GM21381 (cell line): ENCODE data around the gene TSEN2.

Source experiments
- ATAC-seq: cut with Tn5 transposase; IDR thresholded peaks from one replicate; pipeline ENCODE4 v1.9.1; 2021; ENCODE audit warnings: mild to moderate bottlenecking, moderate library complexity; ENCODE audit not compliant: unreplicated experiment

TSEN2 gene

GRCh38 chr3:12545473-12545791, 61.2 kb downstream of the TSEN2 start, which contains the start of gene MKRN2OS:
Gene MKRN2OS (minus strand): TSS chr3:12545499. CDS start chr3:12545464, 35 bp downstream.
- no peak for ATAC-seq

GRCh38 chr3:12549971-12550760, 65.9 kb downstream of the TSEN2 start:
- ATAC-seq, result no peak

DNA sequence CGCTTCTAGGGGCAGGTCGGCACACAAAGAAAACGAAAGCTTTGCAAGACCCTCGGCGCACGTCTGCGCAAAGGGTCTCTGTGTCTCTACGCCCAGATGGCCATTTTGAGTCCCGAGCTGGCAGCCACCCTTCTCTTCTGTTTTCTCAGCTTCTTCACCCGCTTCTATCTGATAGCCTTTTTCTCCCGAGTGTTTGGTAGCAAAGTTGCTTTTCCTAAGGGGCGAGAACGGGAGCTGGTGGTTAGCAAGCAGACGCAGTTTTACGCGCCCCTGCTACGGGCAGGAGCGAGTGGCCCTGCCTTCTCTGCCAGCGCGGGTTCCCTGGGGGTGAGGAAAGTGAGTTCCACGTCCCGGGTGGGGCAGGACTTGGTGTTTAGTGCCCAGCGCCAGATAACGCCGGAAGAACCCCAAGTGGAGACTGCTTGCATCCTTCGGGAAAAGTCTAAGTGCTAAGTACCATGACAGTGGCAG, 69.7 kb downstream of the TSEN2 start:
- no peak for ATAC-seq

DNA sequence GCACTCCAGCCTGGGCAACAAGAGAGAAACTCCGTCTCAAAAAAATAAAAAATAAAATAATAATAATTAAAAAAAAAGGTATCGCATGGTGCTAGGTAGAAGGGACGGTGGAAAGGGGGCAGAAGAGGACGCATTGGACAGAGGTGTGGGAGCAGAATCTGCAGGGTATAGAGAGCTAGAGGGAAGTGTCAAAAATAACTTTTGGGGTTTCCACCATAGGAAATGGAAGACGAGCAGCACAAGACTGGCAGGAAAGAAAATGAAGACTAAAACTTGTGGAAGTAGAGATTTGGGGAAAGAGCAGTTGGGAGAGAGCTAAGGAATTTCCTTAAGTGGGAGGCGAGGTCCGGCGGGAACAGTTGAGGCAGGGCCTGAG, 72.0 kb downstream of the TSEN2 start:
- ATAC-seq, result no peak

DNA sequence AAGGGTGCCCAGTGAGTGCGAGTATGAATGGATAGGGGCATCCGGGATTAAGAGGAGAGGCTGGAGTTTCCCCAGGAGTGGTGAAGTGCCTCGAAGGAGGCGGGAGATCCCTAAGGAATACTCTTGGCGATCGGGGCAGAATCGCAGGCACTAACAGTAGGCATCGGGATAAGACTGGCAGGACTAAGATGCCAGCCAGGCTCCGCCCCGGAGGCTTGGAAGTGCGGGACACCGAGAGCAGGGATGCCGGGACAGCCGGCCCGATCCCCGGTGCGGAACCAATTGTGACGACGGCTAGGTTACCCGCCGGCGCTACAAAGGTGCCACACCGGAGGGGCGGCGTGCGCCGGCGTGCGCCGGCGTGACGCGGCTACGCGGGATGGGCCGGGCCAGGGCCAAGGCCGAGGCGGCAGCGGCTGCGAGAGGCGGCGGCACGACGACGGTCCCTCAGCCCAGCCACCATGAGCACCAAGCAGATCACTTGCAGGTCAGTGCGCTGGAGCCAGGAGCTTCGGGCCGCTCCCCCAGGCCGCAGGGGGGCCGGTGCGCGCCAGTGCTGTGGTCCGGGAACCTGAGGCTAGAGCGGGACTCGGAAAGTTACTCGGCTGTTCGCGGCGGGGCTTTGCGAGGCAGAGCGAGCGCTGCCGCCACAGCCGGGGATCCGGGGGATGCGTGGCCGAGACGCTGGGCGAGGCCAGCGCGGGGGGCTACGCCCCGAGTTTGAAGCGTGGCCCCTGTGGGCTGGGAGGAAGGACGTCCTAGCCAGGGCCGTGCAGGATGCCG, 72.6 kb downstream of the TSEN2 start, which contains the start of gene MKRN2:
Gene MKRN2 (plus strand): TSS at position 398 of the 783 bp plus-strand sequence. CDS start 64 bp downstream, at position 462.
- ATAC-seq, result peak; percentile 85

- no peak for ATAC-seq
Observed at GRCh38 chr3:12557473-12558100, 73.3 kb downstream of the TSEN2 start.

DNA sequence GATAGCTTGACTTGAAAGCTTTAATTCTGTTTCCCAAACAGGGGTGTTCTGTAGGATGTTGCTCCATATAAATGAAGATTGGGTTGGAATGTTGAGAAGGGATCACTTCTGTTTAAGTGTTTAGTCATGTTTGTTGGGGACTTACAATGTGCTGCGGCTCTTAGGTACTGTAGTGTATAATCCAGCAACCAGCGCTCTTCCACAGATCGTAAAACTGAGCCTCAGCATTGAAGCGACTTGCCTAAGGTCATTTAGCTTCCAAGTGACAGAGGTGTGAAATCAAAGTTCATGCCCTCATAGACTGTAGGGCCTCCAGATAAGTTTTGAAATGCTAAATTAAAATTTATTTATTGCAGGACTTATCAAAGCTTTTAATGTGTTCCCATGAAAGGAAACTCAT, 74.4 kb downstream of the TSEN2 start:
- no peak for ATAC-seq

DNA sequence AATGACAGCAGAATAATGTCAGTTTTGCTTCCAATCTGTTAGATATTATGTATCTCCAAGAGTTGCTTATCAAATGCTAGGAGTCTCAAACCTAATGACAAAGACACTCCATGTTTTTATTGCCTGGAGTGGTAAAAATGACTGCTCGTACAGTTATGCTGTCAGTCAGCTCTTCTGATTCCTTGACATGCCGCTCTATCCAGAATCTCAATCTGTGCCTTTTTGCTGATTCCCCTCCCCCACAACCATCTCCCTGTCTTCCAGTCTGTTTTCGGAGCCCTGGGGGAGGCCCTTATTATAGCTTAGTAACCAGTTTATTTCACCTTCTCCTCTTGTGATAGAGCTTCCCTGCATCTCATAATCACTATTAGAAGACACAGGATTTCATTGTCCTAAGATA, 75.2 kb downstream of the TSEN2 start:
- no peak for ATAC-seq

DNA sequence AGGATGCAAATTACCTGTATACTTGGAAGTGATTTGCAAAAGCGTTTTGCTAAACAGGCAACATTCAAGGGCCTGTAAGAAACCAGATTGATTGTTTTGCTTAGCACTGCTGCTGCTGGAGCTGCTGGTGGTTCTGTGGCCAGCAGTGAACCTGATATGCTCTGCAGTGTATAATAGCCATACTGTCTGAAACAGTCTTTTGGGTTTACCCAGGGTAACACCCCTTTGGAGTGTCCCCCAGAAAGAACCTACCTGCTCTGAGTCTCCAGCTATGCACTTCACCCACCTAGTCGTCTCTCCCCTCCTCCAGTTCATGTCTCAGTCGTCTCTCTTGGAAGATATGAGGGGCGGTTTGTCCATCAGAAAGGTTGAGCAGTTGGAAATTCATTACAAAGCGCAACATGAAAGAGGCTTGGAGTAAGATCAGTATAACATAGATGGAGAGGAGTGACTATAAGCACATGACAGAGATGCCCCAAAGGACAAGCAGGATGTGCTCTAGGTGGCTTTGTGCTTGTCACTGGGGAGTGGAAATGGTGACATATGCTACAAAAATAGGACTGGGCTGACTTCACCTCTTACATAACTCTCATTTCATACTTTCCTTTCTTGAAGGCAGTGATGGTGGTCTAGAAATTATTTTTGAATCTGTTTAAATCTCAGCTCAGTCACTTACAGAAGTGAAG, 76.4 kb downstream of the TSEN2 start:
- ATAC-seq, result peak; percentile 33

DNA sequence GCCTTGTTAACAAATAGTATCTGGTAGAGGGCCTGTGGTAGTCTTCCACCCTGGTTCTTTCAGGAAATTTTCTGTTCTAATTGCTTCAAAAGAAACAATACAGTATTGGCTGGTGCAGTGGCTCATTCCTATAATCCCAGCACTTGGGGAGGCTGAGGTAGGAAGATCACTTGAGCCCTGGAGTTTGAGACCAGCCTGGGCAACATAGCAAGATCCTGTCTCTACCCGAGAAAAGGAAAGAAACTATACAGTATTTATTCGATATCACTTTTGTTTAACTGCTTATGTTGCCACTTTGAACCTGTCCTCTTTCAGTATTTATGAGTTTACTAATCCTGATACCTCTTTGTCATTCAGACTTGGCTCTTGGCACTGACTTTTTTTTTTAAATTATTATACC, 77.1 kb downstream of the TSEN2 start:
- ATAC-seq, result no peak

- no peak for ATAC-seq
Observed at GRCh38 chr3:12562451-12562850, 78.2 kb downstream of the TSEN2 start.

- ATAC-seq, result no peak
Observed at GRCh38 chr3:12566976-12567375, 82.7 kb downstream of the TSEN2 start.

- ATAC-seq, result no peak
Observed at GRCh38 chr3:12568747-12569146, 84.5 kb downstream of the TSEN2 start.

GRCh38 chr3:12569836-12570235, 85.6 kb downstream of the TSEN2 start:
- no peak for ATAC-seq

GRCh38 chr3:12571986-12572385, 87.7 kb downstream of the TSEN2 start:
- no peak for ATAC-seq

DNA sequence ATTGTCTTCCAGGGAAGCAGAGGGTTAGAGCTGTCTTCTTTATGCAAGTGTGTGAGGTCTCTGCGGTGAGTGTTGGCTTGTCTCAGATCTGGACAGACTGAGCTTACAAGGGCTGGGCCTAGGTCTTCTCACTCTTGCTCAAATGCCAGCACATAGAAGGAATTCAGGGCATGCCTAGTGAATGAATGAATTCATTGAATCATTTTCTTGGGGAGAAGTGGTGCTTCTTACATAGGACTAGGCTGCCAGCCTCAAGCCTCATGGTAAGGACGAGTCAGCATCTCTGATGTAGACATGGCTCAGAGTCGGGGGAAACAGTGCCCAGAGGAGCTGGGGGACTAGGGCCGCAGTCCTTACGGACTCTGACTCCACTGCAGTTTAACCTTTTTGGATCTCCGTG, 89.9 kb downstream of the TSEN2 start:
- no peak for ATAC-seq

DNA sequence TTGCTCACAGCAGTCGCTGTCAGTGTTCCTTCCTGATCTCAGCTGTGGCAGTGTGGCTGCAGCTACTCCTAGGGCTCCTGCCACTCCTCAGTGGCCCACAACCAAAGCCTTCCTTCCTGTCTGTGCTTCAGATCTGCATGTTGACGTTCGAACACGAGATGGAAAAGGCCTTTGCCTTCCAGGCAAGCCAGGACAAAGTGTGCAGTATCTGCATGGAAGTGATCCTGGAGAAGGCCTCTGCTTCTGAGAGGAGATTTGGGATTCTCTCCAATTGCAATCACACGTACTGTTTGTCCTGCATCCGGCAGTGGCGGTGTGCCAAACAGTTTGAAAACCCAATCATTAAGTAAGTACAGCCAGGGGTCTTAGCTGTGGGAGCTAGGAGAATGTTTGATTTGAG, 90.4 kb downstream of the TSEN2 start:
- no peak for ATAC-seq

DNA sequence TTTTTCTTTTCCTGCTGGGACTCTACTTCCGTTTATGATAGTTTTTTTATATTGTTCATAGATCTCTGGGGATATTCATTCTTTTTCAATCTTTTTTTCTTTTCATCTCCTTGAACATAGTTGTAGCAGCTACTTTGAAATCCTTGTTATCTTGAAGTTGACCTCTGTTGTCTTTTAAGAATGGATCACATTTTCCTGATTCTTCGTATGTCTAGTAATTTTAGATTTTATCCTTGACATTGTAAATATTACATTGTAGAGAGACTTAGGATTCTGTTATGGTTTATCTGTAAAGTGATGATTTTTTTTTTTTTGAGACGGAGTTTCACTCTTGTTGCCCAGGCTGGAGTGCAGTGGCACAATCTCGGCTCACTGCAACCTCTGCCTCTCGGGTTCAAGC, 93.1 kb downstream of the TSEN2 start:
- ATAC-seq, result no peak

GRCh38 chr3:12578742-12579141, 94.5 kb downstream of the TSEN2 start:
- ATAC-seq, result no peak

- no peak for ATAC-seq
Observed at GRCh38 chr3:12579456-12579855, 95.2 kb downstream of the TSEN2 start.

GRCh38 chr3:12579905-12580304, 95.6 kb downstream of the TSEN2 start:
- no peak for ATAC-seq
